ENCODE data around the gene ZNF28.
A peak's percentile ranks its signal among the peaks of the same experiment; 100 is the strongest.
"Not testable (repeated sequence)": the region's sequence is repeated elsewhere in the genome, so short reads cannot be mapped to it uniquely, and the experiment has no call there.

Gene ZNF28

GRCh38 chr19:52821204-52821960, at the start of gene ZNF28:
ZNF28 (minus strand) TSS chr19:52821633; CDS start chr19:52817958, 3,675 bp downstream.
- DNase-seq: peak; percentile 69

GRCh38 chr19:52868031-52868430, 46.6 kb upstream of the ZNF28 start:
- not testable (repeated sequence) for DNase-seq

DNA sequence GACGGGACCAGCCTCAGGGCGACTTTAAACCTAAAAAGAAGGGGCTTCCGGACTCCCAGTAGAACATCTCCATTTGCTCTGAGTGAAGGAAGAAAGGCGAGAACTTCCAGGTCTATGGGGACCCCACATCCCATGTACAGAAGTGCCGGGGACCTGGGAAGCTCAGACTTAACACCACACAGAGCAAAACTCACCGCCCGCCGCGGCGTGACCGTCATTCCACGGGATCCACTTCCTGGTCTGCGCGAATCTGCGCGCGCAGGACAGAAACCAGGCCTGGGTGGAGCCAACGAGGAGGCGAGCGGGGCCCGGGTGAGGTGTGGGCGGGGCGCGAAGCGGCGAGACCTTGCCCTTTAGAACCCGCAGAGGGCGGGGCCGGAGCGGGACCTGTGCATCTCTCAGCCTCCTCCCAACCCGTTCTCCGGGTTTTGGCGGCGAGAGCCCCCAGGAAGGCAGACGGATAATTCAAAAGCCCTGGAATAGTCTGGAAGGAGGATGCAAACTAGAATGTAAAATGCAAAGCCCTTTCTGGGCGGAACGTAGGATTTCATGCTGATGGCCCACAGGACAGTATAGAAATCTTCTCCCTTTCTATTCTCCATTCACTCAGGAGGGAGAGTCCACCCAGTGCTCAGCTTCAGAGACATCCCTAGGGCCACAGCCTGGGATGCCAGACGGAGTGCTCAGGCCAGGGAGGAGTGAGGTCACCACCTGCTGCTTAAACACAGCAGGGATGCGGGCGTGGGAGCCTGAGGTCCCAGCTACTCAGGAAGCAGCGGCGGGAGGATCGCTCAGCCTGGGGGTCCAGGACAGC, 36.2 kb upstream of the ZNF28 start, which contains the start of gene ZNF468:
TSS of gene ZNF468 (minus strand) at position 242 of the 814 bp plus-strand sequence. CDS start 3,347 bp downstream, outside the sequence.
- peak; percentile 81 for DNase-seq

GRCh38 chr19:52856540-52857377, 35.3 kb upstream of the ZNF28 start:
- peak; percentile 34 for DNase-seq

DNA sequence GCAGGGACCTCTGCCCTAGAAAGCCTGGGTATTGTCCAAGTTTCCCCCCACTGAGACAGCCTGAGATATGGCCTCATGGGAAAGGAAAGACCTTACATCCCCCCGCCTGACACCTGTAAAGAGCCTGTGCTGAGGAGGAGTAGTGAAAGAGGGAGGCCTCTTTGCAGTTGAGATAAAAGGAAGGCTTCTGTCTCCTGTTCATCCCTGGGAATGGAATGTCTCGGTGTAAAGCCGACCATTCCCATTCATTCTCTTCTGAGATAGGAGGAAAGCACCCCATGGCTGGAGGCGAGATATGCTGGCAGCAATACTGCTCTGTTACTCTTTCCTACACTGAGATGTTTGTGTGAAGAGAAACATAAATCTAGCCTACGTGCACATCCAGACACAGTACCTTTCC, 25.9 kb upstream of the ZNF28 start:
- DNase-seq: not testable (repeated sequence)

DNA sequence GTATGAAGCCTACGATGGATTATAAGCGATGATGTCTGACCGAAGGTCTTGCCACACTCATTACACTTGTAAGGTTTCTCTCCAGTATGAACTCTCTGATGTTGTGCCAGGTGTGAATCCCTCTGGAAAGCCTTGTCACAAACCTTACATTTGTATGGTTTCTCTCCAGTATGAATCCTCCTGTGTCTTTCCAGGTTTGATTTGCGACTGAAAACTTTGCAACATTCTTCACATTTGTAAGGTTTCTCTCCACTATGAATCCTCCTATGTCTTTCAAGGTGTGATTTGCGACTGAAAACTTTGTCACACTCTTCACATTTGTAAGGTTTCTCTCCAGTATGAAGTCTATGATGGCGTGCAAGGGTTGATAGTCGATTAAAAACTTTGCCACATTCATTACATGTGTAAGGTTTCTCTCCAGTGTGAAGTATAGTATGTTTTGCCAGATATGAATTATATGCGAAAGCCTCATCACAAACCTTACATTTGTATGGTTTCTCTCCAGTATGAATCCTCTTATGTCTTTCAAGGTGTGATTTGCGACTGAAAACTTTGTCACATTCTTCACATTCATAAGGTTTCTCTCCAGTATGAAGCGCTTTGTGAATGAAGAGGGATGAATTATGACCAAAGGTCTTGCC, 19.5 kb upstream of the ZNF28 start:
- not testable (repeated sequence) for DNase-seq

GRCh38 chr19:52834289-52834688, 12.9 kb upstream of the ZNF28 start:
- DNase-seq: not testable (repeated sequence)

DNA sequence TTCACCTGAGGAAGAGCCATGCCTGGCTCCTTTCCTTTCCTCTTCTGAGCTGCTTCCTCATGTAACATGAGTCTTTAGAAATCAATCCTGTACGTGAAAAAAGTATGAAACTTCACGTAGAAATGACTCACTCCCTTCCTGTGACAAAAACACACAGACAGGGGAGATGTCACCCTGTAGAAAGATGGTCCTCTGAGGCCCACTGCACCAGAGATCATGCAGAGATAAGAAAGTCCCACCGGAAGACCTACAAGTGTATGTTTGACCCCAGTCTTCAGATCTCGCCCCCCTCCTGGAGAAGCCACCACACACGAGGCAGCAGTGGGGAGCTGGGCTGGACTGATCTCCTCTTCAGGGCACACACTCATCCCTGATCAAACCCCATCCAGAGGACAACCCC, 12.1 kb upstream of the ZNF28 start:
- not testable (repeated sequence) for DNase-seq

DNA sequence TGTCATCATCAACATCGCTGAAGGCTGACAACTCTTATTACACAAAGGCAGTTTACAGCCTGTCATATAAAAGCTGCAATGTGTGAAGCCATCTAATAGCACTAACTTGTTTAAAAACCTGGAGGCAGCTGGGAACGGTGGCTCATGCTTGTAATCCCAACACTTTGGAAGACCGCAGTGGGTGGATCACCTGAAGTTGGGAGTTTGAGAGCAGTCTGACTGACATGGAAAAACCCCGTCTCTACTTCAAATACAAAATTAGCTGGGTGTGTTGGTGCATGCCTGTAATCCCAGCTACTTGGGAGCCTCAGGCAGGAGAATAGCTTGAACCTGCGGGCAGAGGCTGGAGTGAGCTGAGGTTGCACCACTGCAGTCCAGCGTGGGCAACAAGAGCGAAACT, 8.4 kb upstream of the ZNF28 start:
- DNase-seq: not testable (repeated sequence)

- DNase-seq: no peak
Observed at GRCh38 chr19:52825765-52826164, 4.3 kb upstream of the ZNF28 start.

DNA sequence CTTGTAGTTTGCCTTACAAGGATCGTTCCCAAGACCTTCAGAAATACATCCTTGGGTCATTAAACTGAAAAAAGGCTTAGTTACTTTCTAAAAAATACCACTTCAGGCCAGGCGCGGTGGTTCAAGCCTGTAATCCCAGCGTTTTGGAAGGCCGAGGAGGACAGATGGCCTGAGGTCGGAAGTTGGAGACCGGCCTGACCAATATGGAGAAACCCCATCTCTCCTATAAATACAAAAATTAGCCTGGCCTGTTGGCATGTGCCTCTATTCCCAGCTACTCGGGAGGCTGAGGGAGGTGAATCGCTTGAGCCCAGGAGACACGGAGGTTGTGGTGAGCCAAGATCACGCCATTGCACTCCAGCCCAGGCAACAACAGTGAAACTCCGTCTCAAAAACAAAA, 2.2 kb upstream of the ZNF28 start:
- DNase-seq: no peak

GRCh38 chr19:52820472-52821203, 795 bp downstream of the ZNF28 start:
- not testable (repeated sequence) for DNase-seq

DNA sequence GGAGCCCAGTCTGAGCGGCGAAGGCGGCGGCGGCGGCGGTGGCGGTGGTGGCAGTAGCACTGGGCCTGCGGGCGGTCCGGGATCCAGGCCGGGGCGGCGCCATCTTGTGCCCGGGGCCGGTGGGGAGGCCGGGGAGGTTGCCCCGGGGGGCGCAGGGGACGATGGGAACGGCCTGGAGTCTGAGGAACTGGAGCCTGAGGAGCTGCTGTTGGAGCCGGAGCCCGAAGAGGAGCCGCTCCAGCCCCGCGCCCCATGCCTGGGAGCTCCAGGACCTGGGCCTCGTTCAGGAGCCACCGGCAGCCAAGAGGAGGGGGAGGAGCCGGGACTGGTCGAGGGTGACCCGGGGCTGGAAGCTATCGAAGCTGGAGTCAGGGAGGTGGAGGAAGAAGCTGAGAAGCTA, 11.6 kb downstream of the ZNF28 start:
- DNase-seq: no peak

- not testable (repeated sequence) for DNase-seq
Observed at GRCh38 chr19:52799950-52800640, 21.3 kb downstream of the ZNF28 start.

- DNase-seq: no peak
Observed at GRCh38 chr19:52789440-52789839, 32.0 kb downstream of the ZNF28 start.

DNA sequence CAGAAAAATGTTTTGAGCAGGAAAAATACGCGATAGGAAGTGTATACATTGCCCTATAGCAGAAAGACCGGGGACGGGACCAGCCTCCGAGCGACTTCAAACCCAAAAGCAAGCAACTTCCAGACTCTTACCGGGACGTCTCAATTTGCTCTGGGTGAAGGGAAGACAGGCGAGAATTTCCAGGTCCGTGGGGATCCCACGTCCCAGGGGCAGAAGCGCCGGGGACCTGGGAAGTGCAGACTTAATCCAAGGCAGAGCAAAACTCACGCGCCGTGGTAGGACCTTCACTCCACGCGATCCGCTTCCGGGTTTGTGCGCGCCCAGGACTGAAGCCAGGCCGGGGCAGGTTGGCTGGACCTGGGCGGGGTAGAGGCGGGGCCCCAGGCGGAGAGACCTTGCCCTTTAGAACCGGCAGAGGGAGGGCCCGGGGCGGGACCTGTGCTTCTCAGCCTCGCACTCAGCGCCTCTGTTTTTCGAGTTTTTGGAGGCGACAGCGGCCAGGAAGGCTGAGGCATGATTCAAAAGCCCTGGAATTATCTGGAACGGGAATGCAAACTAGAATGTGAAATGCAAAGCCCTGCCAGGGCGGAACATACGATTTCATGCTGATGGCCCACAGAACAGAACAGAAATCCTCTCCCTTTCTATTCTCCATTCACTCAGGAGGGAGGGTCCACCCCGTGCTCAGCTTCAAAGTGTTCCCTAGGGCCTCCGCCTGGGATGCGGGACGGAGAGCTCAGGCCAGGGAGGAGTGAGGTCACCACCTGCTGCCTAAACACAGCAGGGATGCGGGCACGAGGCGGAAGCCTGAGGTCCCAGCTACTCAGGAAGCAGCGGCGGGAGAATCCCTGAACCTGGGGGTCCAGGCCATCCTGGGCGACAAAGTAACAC, 34.7 kb downstream of the ZNF28 start, which contains the start of gene ZNF600:
TSS of gene ZNF600 (minus strand) at position 328 of the 891 bp plus-strand sequence. CDS start 7,903 bp downstream, outside the sequence.
- peak; percentile 79 for DNase-seq

GRCh38 chr19:52786078-52786463, 35.4 kb downstream of the ZNF28 start:
- no peak for DNase-seq

GRCh38 chr19:52785506-52785905, 35.9 kb downstream of the ZNF28 start:
- no peak for DNase-seq

GRCh38 chr19:52782864-52783263, 38.6 kb downstream of the ZNF28 start:
- DNase-seq: not testable (repeated sequence)

DNA sequence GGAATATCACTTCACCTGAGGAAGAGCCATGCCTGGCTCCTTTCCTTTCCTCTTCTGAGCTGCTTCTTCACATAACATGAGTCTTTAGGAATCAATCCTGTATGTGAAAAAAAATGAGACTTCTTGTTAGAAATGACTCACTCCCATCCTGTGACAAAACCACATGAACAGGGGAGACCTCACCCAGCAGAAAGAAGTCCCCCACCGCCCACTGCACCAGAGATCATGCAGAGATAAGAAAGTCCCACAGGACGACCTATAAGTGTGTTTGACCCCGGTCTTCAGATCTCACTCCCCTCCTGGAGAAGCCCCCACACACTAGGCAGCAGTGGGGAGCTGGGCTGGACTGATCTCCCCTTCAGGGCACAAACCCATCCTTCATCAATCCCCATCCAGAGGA, 42.6 kb downstream of the ZNF28 start:
- no peak for DNase-seq

All from left hindlimb (tissue), 1 donor.